ENCODE data around the gene RHBG.

Gene RHBG

DNA sequence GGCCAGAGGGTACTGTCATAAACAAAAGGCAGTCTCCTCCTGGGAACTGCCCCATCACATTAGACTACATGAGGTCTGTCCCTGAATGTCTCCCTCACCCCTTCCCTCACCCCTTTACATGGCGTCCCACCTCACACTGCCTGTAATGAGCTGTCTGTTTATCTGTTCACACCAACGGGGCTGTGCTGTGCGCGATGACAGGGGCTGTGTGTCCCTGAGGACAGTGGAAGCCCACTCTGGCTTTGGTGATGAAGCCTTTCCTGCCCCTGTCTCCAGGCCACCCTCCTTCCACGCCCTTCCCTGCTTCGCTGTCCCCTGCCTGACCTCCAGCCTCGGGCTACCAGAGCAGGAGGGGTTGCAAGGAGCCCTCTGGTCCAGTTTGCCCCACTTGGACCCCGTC lies 22.7 kb downstream of the RHBG start:
- H3K4me3 ChIP-seq (ENCODE audit: low read length), result no peak overlapping the region
- TF ChIP-seq, protein P1, sequence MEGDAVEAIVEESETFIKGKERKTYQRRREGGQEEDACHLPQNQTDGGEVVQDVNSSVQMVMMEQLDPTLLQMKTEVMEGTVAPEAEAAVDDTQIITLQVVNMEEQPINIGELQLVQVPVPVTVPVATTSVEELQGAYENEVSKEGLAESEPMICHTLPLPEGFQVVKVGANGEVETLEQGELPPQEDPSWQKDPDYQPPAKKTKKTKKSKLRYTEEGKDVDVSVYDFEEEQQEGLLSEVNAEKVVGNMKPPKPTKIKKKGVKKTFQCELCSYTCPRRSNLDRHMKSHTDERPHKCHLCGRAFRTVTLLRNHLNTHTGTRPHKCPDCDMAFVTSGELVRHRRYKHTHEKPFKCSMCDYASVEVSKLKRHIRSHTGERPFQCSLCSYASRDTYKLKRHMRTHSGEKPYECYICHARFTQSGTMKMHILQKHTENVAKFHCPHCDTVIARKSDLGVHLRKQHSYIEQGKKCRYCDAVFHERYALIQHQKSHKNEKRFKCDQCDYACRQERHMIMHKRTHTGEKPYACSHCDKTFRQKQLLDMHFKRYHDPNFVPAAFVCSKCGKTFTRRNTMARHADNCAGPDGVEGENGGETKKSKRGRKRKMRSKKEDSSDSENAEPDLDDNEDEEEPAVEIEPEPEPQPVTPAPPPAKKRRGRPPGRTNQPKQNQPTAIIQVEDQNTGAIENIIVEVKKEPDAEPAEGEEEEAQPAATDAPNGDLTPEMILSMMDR (conservative IDR thresholded peaks at IDR 0.05; ENCODE audit: low read length), result no peak
- no peak for DNase-seq (ENCODE audit: low read depth)

DNA sequence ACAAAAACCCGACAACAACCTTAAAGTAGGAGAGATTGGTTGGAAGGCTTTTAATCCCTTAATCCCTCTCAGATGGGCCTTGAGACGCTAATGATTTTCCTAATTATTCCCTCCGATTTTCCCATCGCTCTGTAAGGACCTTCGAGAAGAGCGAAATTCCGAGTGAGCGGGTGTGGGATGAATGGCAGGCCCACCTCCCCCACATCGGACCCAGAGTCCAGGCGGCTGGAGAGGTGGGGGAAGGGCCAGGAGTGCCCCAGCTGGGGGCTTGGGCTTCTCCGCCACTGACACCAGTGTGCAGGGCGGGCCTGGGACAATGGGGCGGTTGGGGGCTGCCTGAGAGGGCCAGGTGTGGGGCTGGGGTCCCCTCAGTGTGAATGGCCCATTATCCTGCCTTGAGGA lies 23.4 kb downstream of the RHBG start:
- TF ChIP-seq, protein P1 (conservative IDR thresholded peaks at IDR 0.05; ENCODE audit: low read length), result no peak
- DNase-seq (ENCODE audit: low read depth), result no peak
- no peak overlapping the region for H3K4me3 ChIP-seq (ENCODE audit: low read length)

- TF ChIP-seq, protein P1 (conservative IDR thresholded peaks at IDR 0.05; ENCODE audit: low read length), result no peak
- no peak for DNase-seq (ENCODE audit: low read depth)
- H3K4me3 ChIP-seq (ENCODE audit: low read length), result no peak overlapping the region
These were observed 24.1 kb downstream of the RHBG start for GRCh38 chr1:156393095-156393494.

- no peak for DNase-seq (ENCODE audit: low read depth)
- no peak overlapping the region for H3K4me3 ChIP-seq (ENCODE audit: low read length)
- TF ChIP-seq, protein P1 (conservative IDR thresholded peaks at IDR 0.05; ENCODE audit: low read length), result no peak
These were observed 25.1 kb downstream of the RHBG start for GRCh38 chr1:156394082-156394481.

- TF ChIP-seq, protein P1 (conservative IDR thresholded peaks at IDR 0.05; ENCODE audit: low read length), result no peak
- H3K4me3 ChIP-seq (ENCODE audit: low read length), result no peak overlapping the region
- DNase-seq (ENCODE audit: low read depth), result no peak
These were observed 25.9 kb downstream of the RHBG start for GRCh38 chr1:156394835-156395461.

DNA sequence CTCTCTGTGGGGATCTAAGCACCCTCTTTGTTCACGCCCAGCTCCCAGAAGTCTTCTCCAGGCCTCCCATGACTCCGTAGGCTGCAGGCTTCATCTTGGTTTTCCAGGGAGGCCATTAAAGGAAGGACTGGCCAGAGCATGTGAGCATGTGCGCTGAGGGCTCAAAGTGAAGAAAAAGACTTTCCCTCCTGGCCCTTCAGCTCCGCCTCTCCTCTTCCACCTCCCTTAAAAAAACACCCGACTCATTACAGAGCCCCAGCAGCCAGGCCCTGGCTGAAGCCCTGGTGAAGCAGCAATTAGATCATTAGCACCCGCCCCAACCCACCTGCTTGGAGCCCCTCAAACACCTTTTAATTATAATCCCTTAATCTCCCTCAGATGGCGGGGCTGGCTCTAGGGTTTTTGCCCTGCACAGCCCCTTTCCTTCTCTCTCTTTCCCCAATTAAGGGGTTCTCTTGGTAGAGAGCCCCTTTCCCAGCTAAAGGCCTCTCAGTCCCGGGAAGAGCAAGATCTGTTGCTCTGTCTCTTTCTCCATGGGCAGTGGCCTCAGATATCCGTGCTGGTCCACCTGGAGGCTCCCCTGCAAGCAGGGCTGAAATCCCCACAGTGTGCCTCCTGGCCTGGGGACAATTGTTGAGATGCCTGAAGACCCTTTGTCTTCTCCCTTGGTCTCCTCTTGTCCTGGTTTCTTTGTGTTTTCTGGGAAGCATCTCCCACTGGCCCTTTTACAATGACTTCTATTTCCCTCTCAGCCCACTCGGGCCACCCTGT lies 30.5 kb downstream of the RHBG start:
- TF ChIP-seq, protein P1 (conservative IDR thresholded peaks at IDR 0.05; ENCODE audit: low read length), result no peak
- DNase-seq (ENCODE audit: low read depth), result no peak
- no peak overlapping the region for H3K4me3 ChIP-seq (ENCODE audit: low read length)
